Neuronal stem cell (in vitro differentiated cells): ENCODE results near the gene GAK. TPM values are rescaled to one million over a fixed set of nuclear protein-coding genes. Genes with fewer than 3 reads are reported as not detected.
"Not testable (repeated sequence)": the region's sequence is repeated elsewhere in the genome, so short reads cannot be mapped to it uniquely, and the experiment has no call there.

Experiments used
- DNase-seq: peaks from one replicate; pipeline ENCODE4 v3.0.0-alpha.2; 2013; ENCODE audit warnings: low spot score
- H2AFZ ChIP-seq: one replicate; pipeline ENCODE4 v1.6.1; 2013; ENCODE audit warnings: mild to moderate bottlenecking, low read length, inconsistent platforms
- H2AK5ac ChIP-seq: 2 replicates; pipeline ENCODE4 v1.6.1; 2013; ENCODE audit warnings: low read depth, mild to moderate bottlenecking, inconsistent platforms, low read length, moderate library complexity, mixed read lengths
- H2BK120ac ChIP-seq: 2 replicates; pipeline ENCODE4 v1.6.1; 2013; ENCODE audit warnings: low read depth, mild to moderate bottlenecking, inconsistent platforms, low read length, moderate library complexity, mixed read lengths
- H2BK12ac ChIP-seq: one replicate; pipeline ENCODE4 v1.6.1; 2013; ENCODE audit warnings: low read length, inconsistent platforms
- H2BK15ac ChIP-seq: 2 replicates; pipeline ENCODE4 v1.6.1; 2013; ENCODE audit warnings: mild to moderate bottlenecking, low read length, inconsistent platforms, mixed read lengths
- H2BK5ac ChIP-seq: one replicate; pipeline ENCODE4 v1.6.1; 2013; ENCODE audit warnings: inconsistent platforms, mild to moderate bottlenecking, low read length, moderate library complexity
- H3K14ac ChIP-seq: one replicate; pipeline ENCODE4 v1.6.1; 2013; ENCODE audit warnings: low read length, inconsistent platforms
- H3K18ac ChIP-seq: 2 replicates; pipeline ENCODE4 v1.6.1; 2013; ENCODE audit warnings: low read length, inconsistent platforms
- H3K23ac ChIP-seq: 2 replicates; pipeline ENCODE4 v1.6.1; 2013; ENCODE audit warnings: low read depth, mild to moderate bottlenecking, mixed read lengths, low read length, inconsistent platforms; ENCODE audit not compliant: poor library complexity
- H3K27ac ChIP-seq: replicated peaks from 3 replicates; pipeline ENCODE4 v1.5.1; 2013; ENCODE audit warnings: low read length, inconsistent platforms
- H3K27me3 ChIP-seq, 3 experiments: 2 replicates each; pipeline ENCODE4 v1.6.1; 2013; ENCODE audit warnings: low read length in 3 of 3, mild to moderate bottlenecking in 2 of 3, inconsistent platforms in 1 of 3, low read depth in 1 of 3, mixed read lengths in 1 of 3, moderate library complexity in 1 of 3; ENCODE audit not compliant: control insufficient read depth in 3 of 3, insufficient read depth in 3 of 3
- H3K36me3 ChIP-seq, 2 donors: replicated peaks in 1 of 2; 2 replicates each; pipeline ENCODE4 v1.6.1; 2013; ENCODE audit warnings: low read length in 2 of 2; ENCODE audit not compliant: control insufficient read depth in 2 of 2, insufficient read depth in 2 of 2
- H3K4ac ChIP-seq: 2 replicates; pipeline ENCODE4 v1.6.1; 2013; ENCODE audit warnings: inconsistent platforms, mild to moderate bottlenecking, low read length, moderate library complexity
- H3K4me1 ChIP-seq, 2 donors: 1 replicate in 1 of 2; 2 replicates in 1 of 2; pipeline ENCODE4 v1.6.1; 2013; ENCODE audit warnings: low read length in 2 of 2, low read depth in 1 of 2; ENCODE audit not compliant: control insufficient read depth in 2 of 2, insufficient read depth in 1 of 2
- H3K4me2 ChIP-seq: one replicate; pipeline ENCODE4 v1.6.1; 2013; ENCODE audit warnings: mild to moderate bottlenecking, low read length, inconsistent platforms; ENCODE audit not compliant: insufficient read depth, poor library complexity, severe bottlenecking
- H3K4me3 ChIP-seq, 2 donors: 2 replicates each; pipeline ENCODE4 v1.5.1; 2013; ENCODE audit warnings: low read length in 2 of 2, mild to moderate bottlenecking in 2 of 2, inconsistent platforms in 1 of 2, moderate library complexity in 1 of 2
- H3K79me1 ChIP-seq: one replicate; pipeline ENCODE4 v1.6.1; 2013; ENCODE audit warnings: low read depth, mild to moderate bottlenecking, inconsistent platforms, low read length, moderate library complexity
- H3K9ac ChIP-seq: one replicate; pipeline ENCODE4 v1.6.1; 2013; ENCODE audit warnings: mild to moderate bottlenecking, low read depth, low read length, inconsistent platforms; ENCODE audit not compliant: poor library complexity
- H3K9me3 ChIP-seq, 2 donors: replicated peaks in 1 of 2; 2 replicates each; pipeline versions ENCODE3 to v1.6.1; 2013; ENCODE audit warnings: low read length in 2 of 2, mild to moderate bottlenecking in 2 of 2, inconsistent platforms in 1 of 2, low read depth in 1 of 2, mixed read lengths in 1 of 2, moderate library complexity in 1 of 2; ENCODE audit not compliant: control insufficient read depth in 2 of 2, insufficient read depth in 1 of 2
- H4K8ac ChIP-seq: one replicate; pipeline ENCODE4 v1.6.1; 2013; ENCODE audit warnings: low read depth, mild to moderate bottlenecking, inconsistent platforms, low read length, moderate library complexity
- H4K91ac ChIP-seq: one replicate; pipeline ENCODE4 v1.6.1; 2013; ENCODE audit warnings: low read length, low read depth, mild to moderate bottlenecking, inconsistent platforms; ENCODE audit not compliant: poor library complexity
- whole genome bisulfite sequencing, 2 donors: extraction: QIAGEN DNeasy Blood & Tissue Kit; methylation state at CpG; one replicate each; pipeline ENCODE4 v1.1.7; 2013; ENCODE audit warnings: missing lambda C conversion rate in 2 of 2, mixed read lengths in 1 of 2; ENCODE audit not compliant: insufficient read length in 2 of 2, insufficient replicate concordance in 1 of 2; ENCODE audit errors: extremely low coverage in 2 of 2; 5-methylcytosine and 5-hydroxymethylcytosine counted together
- polyA plus RNA-seq, 2 experiments: library from polyadenylated mRNA; stranded (reverse); fragments of 200-250 nt; gene quantifications; one replicate each; pipeline ENCODE4 v1.2.3, GENCODE V29; 2013

The GAK gene
- 35.3 TPM for polyA plus RNA-seq (2013, experiment 1 of 2)
- 34.3 TPM for polyA plus RNA-seq (2013, experiment 2 of 2)

DNA sequence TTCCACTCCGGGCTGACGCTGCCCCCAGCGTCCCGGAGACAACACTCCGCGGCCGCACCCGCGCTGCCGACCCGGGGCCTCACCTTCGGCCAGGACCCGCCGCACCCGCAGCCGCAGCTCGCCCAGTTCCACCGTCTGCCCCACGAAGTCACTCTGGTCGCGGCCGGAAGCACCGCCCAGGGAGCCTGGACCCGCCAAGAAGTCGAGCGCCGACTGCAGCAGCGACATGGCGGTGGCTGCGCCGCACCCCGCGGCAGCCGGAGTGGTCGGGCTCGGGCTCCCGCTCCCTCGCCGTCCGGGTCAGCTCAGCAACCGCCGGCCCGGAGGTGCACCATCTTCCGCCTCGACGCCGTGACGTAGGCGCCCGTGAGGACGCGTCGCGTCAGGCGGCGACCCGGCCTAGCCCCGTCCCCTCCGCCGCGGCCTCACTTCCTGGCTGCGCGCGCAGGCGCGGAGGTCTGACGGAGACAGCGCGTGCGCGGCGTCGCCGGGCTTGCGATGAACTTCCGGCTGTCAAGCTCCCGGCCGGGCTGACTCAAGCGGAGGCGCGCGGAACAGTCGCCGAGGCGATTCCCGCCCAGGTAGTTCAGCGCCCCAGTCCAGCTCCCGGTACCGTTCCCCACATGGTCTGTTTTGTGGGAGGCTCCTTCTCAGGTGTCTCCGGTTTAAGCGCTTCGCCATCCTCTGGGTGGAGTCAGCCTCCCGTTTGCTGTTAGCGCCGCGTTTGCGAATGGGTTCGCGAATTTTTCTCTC, at the start of gene GAK, which contains the start of gene TMEM175:
GAK (minus strand) TSS at position 357 of the 753 bp plus-strand sequence; CDS start at position 228, 129 bp downstream.
TMEM175 (plus strand) TSS at position 501 of the 753 bp plus-strand sequence. CDS start 15,280 bp downstream, outside the sequence.
- peak within 1 kb of the TSS; percentile 95 to 98 for H3K4me3 ChIP-seq
- H4K8ac ChIP-seq: no peak within 1 kb of the TSS
- H4K91ac ChIP-seq: no peak within 1 kb of the TSS
- H3K9ac ChIP-seq: peak within 1 kb of the TSS; percentile 98
- H3K4ac ChIP-seq: no peak within 1 kb of the TSS
- H3K27ac ChIP-seq: no peak within 1 kb of the TSS
- peak within 1 kb of the TSS; percentile 96 for H2BK12ac ChIP-seq
- no peaks in the 10 kb centered on the region for H3K36me3 ChIP-seq
- no peaks in the 10 kb centered on the region for H3K27me3 ChIP-seq
- H3K4me2 ChIP-seq: peak within 1 kb of the TSS; percentile 87
- peak within 1 kb of the TSS; percentile 99 for H3K23ac ChIP-seq
- peaks cover 0 to 2% of the 10 kb centered on the region in 2 donors for H3K9me3 ChIP-seq
- H2AFZ ChIP-seq: peak within 1 kb of the TSS; percentile 98
- peak within 1 kb of the TSS; percentile 93 for H2BK120ac ChIP-seq
- peak within 1 kb of the TSS; percentile 99 for H3K14ac ChIP-seq
- H3K79me1 ChIP-seq: peaks cover 20% of the 10 kb centered on the region
- peak; percentile 96 for DNase-seq
- H3K4me1 ChIP-seq: peaks cover 8 to 10% of the 10 kb centered on the region in 2 donors
- WGBS, 2 donors: no CpG with 5 or more reads among the region's 99 CpGs
- H2AK5ac ChIP-seq: peak within 1 kb of the TSS; percentile 99
- peak within 1 kb of the TSS; percentile 98 for H3K18ac ChIP-seq
- peak within 1 kb of the TSS; percentile 98 for H2BK15ac ChIP-seq
- peak within 1 kb of the TSS; percentile 72 for H2BK5ac ChIP-seq

DNA sequence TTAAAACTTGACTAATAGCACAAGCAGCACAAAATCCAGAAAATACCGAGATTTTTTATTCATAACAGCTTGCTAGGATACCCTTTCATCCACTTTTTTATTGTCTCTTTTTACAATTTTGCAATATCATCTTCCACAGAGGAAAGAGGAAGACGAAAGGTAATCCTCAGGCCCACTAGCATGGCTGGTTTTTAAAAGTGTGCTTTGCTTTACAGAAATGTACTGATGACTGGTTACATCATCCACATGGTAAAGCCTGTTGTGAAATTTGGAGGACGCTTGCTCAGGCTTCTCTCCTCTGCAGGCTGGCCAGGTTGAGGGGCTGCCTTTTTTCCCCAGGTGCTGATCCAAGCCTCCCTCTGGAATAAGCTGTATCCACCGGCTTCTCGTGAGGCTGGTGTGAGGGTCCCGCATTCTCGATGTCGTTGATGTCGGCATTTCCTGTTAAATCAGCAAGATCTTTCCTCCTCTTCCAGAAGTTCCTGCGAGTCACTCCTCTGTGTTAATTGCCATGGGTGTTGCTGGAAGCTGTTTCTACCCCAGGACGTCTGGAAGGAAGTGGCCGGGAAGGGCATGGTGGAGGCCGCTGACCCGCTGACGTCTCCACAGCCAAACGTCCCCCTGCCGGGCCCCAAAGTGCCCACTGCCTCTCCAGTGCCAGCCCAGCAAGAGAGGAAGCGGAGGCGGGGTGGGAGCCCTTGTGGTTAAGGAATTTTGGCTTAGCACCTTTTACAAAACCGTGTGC, 47.0 kb upstream of the GAK start:
- Histone ChIP-seq H3K27me3 (peaks cover 0 to 23% (median 0%) of the 10 kb centered on the region in 3 experiments), H4K91ac (no peak overlapping the region), H4K8ac (no peak overlapping the region), H3K4me2 (no peak overlapping the region), H3K79me1 (no peaks in the 10 kb centered on the region), H3K27ac (no peak overlapping the region), H3K36me3 (no peaks in the 10 kb centered on the region), H2BK15ac (no peak overlapping the region), H2BK5ac (no peak overlapping the region), H3K9me3 (peaks cover 7 to 11% of the 10 kb centered on the region in 2 donors), H2AFZ (peak overlapping the region; percentile 14), H3K4me3 (no peak overlapping the region), H3K4me1 (no peaks in the 10 kb centered on the region), H3K18ac (no peak overlapping the region), H2AK5ac (no peak overlapping the region), H3K9ac (no peak overlapping the region), H2BK120ac (no peak overlapping the region), H3K23ac (no peak overlapping the region), H2BK12ac (no peak overlapping the region), H3K4ac (no peak overlapping the region), H3K14ac (no peak overlapping the region)
- no CpG with 5 or more reads among the region's 20 CpGs for WGBS, 2 donors
- no peak for DNase-seq

DNA sequence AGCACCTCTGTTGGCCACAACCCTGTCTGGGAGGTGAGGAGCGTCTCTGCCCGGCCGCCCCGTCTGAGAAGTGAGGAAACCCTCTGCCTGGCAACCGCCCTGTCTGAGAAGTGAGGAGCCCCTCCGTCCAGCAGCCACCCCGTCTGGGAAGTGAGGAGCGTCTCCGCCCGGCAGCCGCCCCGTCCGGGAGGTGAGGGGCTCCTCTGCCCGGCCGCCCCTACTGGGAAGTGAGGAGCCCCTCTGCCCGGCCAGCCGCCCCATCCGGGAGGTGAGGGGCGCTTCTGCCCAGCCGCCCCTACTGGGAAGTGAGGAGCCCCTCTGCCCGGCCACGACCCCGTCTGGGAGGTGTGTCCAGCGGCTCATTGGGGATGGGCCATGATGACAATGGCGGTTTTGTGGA, 43.9 kb upstream of the GAK start:
- H3K27me3 ChIP-seq: peaks cover 4 to 18% (median 6%) of the 10 kb centered on the region in 3 experiments
- not testable (repeated sequence) for H3K4me3 ChIP-seq, H2BK15ac ChIP-seq, DNase-seq, H2BK12ac ChIP-seq, H4K91ac ChIP-seq, H3K18ac ChIP-seq, H4K8ac ChIP-seq, H3K9ac ChIP-seq, H3K4me2 ChIP-seq, H3K4ac ChIP-seq, H2AFZ ChIP-seq, H3K79me1 ChIP-seq, H2BK5ac ChIP-seq, H2AK5ac ChIP-seq, H3K23ac ChIP-seq, H2BK120ac ChIP-seq, H3K27ac ChIP-seq, H3K36me3 ChIP-seq, H3K14ac ChIP-seq
- peaks cover 7 to 11% of the 10 kb centered on the region in 2 donors for H3K9me3 ChIP-seq
- no CpG with 5 or more reads among the region's 25 CpGs for WGBS, 2 donors
- peaks cover 2 to 10% of the 10 kb centered on the region in 2 donors for H3K4me1 ChIP-seq

DNA sequence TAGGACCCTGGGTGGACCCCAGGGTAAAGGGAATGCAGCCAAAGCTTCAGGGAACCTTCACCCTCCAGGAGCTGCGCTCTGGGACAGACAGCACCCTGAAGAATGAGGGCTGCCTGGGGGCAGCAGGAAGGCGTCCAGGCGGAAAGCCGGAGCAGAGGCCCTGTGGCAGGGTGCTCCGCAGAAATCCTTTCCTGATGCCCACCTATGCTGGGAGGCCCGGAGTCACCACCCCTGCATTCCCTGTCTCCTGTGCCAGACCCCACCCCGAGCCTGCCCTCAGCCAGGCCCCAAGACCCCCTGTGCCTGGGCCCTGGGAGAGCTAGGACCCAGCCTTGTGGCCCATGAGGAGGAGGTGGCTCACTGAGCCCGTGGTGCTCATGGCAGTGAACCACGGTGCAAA, 42.6 kb upstream of the GAK start:
- Histone ChIP-seq H3K4me2 (no peak overlapping the region), H3K9ac (no peak overlapping the region), H3K4me1 (peaks cover 2 to 10% of the 10 kb centered on the region in 2 donors), H3K27me3 (peaks cover 4 to 24% (median 6%) of the 10 kb centered on the region in 3 experiments), H2BK12ac (no peak overlapping the region), H3K79me1 (no peaks in the 10 kb centered on the region), H3K4me3 (no peak overlapping the region), H2BK15ac (no peak overlapping the region), H3K4ac (no peak overlapping the region), H2AK5ac (peak overlapping the region; percentile 83), H2BK120ac (no peak overlapping the region), H3K23ac (no peak overlapping the region), H3K14ac (no peak overlapping the region), H2AFZ (no peak overlapping the region), H2BK5ac (peak overlapping the region; percentile 13), H3K36me3 (no peaks in the 10 kb centered on the region), H3K9me3 (peaks cover 7 to 11% of the 10 kb centered on the region in 2 donors), H3K18ac (no peak overlapping the region), H4K91ac (no peak overlapping the region), H3K27ac (no peak overlapping the region), H4K8ac (no peak overlapping the region)
- WGBS, 2 donors: no CpG with 5 or more reads among the region's 9 CpGs
- DNase-seq: no peak
